HUES48 (cell line): ENCODE measurements around the gene COMMD10.

Experiments
- H3K27ac ChIP-seq: one replicate; pipeline ENCODE4 v1.7.0; 2013; ENCODE audit warnings: low read depth, low read length, inconsistent platforms
- H3K27me3 ChIP-seq: 2 replicates; pipeline ENCODE4 v1.6.1; 2013; ENCODE audit warnings: mild to moderate bottlenecking, low read length; ENCODE audit not compliant: control insufficient read depth, insufficient read depth
- H3K36me3 ChIP-seq: 2 replicates; pipeline ENCODE4 v1.6.1; 2013; ENCODE audit warnings: low read length; ENCODE audit not compliant: control insufficient read depth, insufficient read depth
- H3K4me1 ChIP-seq: 2 replicates; pipeline ENCODE4 v1.6.1; 2013; ENCODE audit warnings: mild to moderate bottlenecking, low read length; ENCODE audit not compliant: control insufficient read depth, insufficient read depth
- H3K4me3 ChIP-seq: 2 replicates; pipeline ENCODE4 v1.5.1; 2013; ENCODE audit warnings: mild to moderate bottlenecking, low read depth, low read length
- H3K9ac ChIP-seq: 2 replicates; pipeline ENCODE4 v1.6.1; 2013; ENCODE audit warnings: mild to moderate bottlenecking, low read depth, low read length, moderate library complexity
- H3K9me3 ChIP-seq: 2 replicates; pipeline ENCODE4 v1.6.1; 2013; ENCODE audit warnings: low read length; ENCODE audit not compliant: control insufficient read depth, insufficient read depth

The COMMD10 gene

DNA sequence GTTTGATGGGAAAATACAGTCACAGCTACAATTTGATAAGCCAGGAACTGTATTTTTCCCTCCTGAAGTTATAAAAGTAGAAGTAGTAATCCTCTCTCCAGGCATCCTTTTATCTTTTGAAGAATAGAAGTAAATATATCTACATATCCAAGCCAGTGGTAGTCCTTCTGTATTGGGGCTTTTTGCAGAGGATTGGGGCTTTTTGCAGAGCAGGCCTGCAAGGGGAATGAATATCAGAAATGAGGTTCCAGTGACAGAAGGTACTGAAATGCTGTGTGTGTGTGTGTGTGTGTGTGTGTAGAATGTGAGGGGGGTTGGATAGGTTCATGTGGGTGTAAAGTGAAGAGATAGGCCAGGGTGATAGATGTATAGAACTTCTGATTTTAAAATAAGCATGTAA is 127.4 kb downstream of the COMMD10 start:
- H3K27ac ChIP-seq, result no peak overlapping the region
- no peaks in the 10 kb centered on the region for H3K27me3 ChIP-seq
- H3K4me3 ChIP-seq, result no peak overlapping the region
- H3K9me3 ChIP-seq, result no peaks in the 10 kb centered on the region
- H3K4me1 ChIP-seq, result peaks cover 10% of the 10 kb centered on the region; the same call in 1 of the 2 replicates
- H3K36me3 ChIP-seq, result no peaks in the 10 kb centered on the region
- no peak overlapping the region for H3K9ac ChIP-seq

- Histone ChIP-seq H3K27me3 (no peaks in the 10 kb centered on the region), H3K9ac (no peak overlapping the region), H3K9me3 (no peaks in the 10 kb centered on the region), H3K4me3 (no peak overlapping the region), H3K4me1 (peaks cover 16% of the 10 kb centered on the region; the same call in 1 of the 2 replicates), H3K36me3 (no peaks in the 10 kb centered on the region), H3K27ac (no peak overlapping the region)
Measured at GRCh38 chr5:116216246-116216645, 131.4 kb downstream of the COMMD10 start.

- Histone ChIP-seq H3K27me3 (no peaks in the 10 kb centered on the region), H3K27ac (no peak overlapping the region), H3K9ac (no peak overlapping the region), H3K9me3 (no peaks in the 10 kb centered on the region), H3K4me1 (peaks cover 8% of the 10 kb centered on the region), H3K36me3 (no peaks in the 10 kb centered on the region), H3K4me3 (no peak overlapping the region)
Measured at GRCh38 chr5:116225281-116225922, 140.6 kb downstream of the COMMD10 start.

DNA sequence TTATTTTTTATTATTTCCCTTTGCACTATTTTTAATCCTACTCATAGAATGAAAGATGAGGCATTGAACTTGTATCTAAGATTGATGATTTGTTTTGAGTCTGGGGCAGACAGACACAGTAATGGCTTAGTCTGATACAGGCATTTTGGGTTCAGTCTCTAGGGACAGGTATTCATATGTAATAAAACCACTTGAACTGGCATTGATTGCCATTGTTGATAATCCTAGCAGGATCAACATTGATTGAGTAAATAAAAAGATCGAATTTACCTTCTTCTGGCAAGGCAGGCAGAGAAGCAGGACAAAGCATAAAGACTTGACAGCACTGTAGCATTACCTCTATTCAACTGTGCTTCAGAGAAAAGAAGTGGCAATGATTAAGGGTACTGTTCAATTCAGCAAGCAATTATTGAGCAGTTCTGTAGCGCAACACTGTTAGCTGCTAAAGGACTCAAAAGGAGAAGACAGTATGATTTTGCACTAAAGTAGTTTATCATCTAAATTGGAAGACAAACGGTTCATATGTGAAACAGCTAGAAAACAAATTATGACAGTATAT is 144.4 kb downstream of the COMMD10 start:
- no peaks in the 10 kb centered on the region for H3K36me3 ChIP-seq
- no peak overlapping the region for H3K9ac ChIP-seq
- H3K27ac ChIP-seq, result no peak overlapping the region
- H3K27me3 ChIP-seq, result no peaks in the 10 kb centered on the region
- H3K4me1 ChIP-seq, result peaks cover 8% of the 10 kb centered on the region
- no peak overlapping the region for H3K4me3 ChIP-seq
- H3K9me3 ChIP-seq, result no peaks in the 10 kb centered on the region

DNA sequence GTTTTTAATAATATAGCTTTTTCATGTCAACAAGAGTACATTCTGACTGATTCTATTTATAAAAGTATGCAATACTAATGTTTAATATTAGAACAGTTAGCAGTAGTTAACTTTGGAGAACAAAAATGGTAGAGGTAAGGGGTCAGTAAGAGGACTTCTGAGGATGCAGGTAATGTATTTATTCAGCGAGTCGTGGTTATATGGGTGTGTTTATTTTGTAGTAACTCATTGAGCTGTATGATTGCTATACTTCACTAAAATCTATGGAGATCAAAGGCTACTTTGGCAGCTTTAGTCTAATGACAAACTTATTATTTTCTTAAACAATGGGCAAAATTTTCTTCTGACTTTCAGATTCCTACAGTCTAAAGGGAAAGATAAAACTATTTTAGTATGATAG is 146.5 kb downstream of the COMMD10 start:
- H3K9ac ChIP-seq, result no peak overlapping the region
- no peaks in the 10 kb centered on the region for H3K9me3 ChIP-seq
- peaks cover 8% of the 10 kb centered on the region for H3K4me1 ChIP-seq
- no peaks in the 10 kb centered on the region for H3K27me3 ChIP-seq
- H3K4me3 ChIP-seq, result no peak overlapping the region
- no peak overlapping the region for H3K27ac ChIP-seq
- no peaks in the 10 kb centered on the region for H3K36me3 ChIP-seq

DNA sequence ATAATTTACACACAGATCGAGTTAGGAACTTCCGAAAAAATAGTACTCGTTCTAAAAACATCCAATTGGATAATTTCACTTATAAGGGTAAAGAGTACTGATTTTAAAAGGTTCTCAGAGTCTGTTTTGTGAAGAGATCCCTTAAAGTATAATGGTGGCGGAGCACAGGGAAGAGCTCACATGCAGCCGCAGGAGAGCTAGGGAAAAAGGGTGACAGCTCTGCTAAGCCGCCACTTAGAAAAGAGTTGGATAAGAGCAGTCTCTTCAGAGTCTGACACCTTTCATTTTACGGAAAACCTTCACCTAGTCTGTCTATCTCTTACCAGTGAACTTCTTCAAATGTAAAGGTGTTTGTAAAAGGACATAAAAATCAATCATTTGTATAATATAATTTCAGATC is 149.9 kb downstream of the COMMD10 start:
- Histone ChIP-seq H3K27ac (no peak overlapping the region), H3K36me3 (no peaks in the 10 kb centered on the region), H3K4me3 (no peak overlapping the region), H3K27me3 (no peaks in the 10 kb centered on the region), H3K9me3 (no peaks in the 10 kb centered on the region), H3K9ac (no peak overlapping the region), H3K4me1 (no peaks in the 10 kb centered on the region)

DNA sequence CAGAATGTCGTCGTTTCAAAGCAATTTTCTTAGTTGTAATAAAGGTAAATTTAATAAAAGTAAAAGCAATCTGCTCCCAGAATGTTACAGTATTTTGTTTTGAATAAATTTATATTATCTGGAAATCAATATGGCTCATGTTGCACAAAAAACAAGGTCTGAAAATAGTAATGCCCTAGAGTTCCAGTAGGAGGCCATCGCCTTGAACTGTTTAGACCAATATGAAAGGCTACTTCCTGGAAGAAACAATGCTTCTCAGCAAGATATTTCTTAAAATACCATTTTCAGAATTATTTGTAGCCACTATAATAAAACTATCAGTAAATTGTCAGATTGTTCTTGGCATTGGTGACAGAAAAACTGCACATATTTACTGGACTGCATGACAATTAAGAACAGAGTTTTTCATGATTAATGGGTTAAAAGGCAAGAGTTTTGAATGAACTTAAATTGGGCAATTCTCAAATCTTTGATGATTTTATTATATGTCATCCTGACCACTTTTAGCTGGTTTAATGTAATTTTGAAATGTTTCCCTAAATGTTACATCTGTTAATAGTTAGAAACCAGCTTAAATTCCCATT is 153.2 kb downstream of the COMMD10 start:
- H3K9ac ChIP-seq, result no peak overlapping the region
- H3K4me3 ChIP-seq, result no peak overlapping the region
- no peaks in the 10 kb centered on the region for H3K27me3 ChIP-seq
- no peaks in the 10 kb centered on the region for H3K4me1 ChIP-seq
- no peak overlapping the region for H3K27ac ChIP-seq
- H3K36me3 ChIP-seq, result no peaks in the 10 kb centered on the region
- no peaks in the 10 kb centered on the region for H3K9me3 ChIP-seq

DNA sequence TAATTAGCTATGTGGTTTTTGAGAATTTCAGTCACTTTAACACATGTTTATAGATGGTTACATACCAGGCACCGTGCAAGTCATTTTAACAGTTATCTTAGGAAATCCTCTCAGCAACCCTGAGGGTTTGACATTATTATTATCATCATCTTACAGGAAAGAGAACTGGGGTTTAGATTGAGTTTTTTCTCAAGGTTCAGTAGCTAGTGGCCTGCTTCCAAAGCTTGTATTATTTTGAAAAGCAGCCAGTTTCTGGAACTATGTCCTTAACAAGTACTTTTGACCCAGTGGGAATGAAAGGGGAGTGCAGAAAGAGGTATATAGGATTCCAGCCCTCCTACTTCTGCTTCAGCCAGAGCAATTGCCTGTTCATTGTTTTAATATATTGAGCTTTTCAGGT is 157.5 kb downstream of the COMMD10 start:
- Histone ChIP-seq H3K27me3 (no peaks in the 10 kb centered on the region), H3K4me1 (no peaks in the 10 kb centered on the region), H3K9me3 (no peaks in the 10 kb centered on the region), H3K9ac (no peak overlapping the region), H3K27ac (no peak overlapping the region), H3K4me3 (no peak overlapping the region), H3K36me3 (no peaks in the 10 kb centered on the region)

DNA sequence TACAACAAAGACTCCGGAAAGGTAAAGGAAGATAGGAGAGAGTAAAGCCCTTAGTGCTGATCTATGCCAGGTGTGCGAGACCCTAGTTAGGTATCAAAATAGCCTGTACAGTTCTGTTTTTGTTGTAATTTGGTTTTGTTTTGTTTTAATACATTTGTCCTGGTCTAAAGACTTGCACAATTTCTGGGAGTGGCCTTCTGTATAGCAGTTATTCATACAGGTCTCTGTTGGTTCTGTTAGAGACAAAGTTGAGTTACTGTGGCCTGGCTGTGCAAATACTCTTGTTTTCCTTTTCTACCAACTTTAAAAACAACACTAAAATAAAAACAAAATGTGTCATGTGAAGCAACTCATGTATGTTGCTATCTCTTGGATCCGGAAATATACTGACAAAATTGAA is 163.6 kb downstream of the COMMD10 start:
- Histone ChIP-seq H3K27ac (no peak overlapping the region), H3K9me3 (no peaks in the 10 kb centered on the region), H3K9ac (no peak overlapping the region), H3K4me3 (no peak overlapping the region), H3K36me3 (no peaks in the 10 kb centered on the region), H3K27me3 (no peaks in the 10 kb centered on the region), H3K4me1 (no peaks in the 10 kb centered on the region)

DNA sequence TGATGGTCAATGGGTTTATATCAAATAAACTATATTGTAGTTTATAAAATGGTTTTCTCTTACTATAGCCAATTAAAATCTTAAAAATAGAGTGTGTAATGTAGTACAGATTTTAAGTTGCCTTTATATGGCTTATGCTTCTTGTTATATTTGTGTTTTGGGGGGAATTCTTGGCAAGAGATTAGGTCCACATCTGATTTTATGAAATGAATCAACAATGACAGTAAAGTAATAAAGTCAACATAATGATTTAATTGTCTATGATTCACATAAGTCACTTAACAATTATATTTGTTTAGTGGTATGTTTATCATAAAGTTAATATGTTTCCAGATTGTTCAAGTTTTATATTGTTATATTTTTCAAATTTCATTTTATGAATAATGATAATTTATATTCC is 164.8 kb downstream of the COMMD10 start:
- no peaks in the 10 kb centered on the region for H3K27me3 ChIP-seq
- no peak overlapping the region for H3K27ac ChIP-seq
- no peak overlapping the region for H3K4me3 ChIP-seq
- no peak overlapping the region for H3K9ac ChIP-seq
- H3K9me3 ChIP-seq, result no peaks in the 10 kb centered on the region
- H3K4me1 ChIP-seq, result no peaks in the 10 kb centered on the region
- H3K36me3 ChIP-seq, result no peaks in the 10 kb centered on the region

- H3K27ac ChIP-seq, result no peak overlapping the region
- no peaks in the 10 kb centered on the region for H3K27me3 ChIP-seq
- no peak overlapping the region for H3K9ac ChIP-seq
- H3K4me3 ChIP-seq, result no peak overlapping the region
- H3K9me3 ChIP-seq, result no peaks in the 10 kb centered on the region
- peaks cover 15% of the 10 kb centered on the region for H3K4me1 ChIP-seq
- H3K36me3 ChIP-seq, result no peaks in the 10 kb centered on the region
Measured at GRCh38 chr5:116256717-116257116, 171.9 kb downstream of the COMMD10 start.
